ENCODE measurements around the gene HDAC8.
A peak's percentile ranks its signal among the peaks of the same experiment; 100 is the strongest.
"Not testable (repeated sequence)": the region's sequence is repeated elsewhere in the genome, so short reads cannot be mapped to it uniquely, and the experiment has no call there.

The HDAC8 gene

GRCh38 chrX:72604705-72605104 lies 32.1 kb upstream of the HDAC8 start:
- no peak for TF ChIP-seq CTCF (IDR thresholded peaks at IDR 0.05; ENCODE audit: insufficient read depth, low read length, missing control alignments)
- ChIA-PET CTCF (no interaction called here), POLR2A (no interaction called here)
- no peak for DNase-seq (ENCODE audit: low read depth, low spot score)
- H3K4me3 ChIP-seq (ENCODE audit: low read depth, low read length): no peak overlapping the region

GRCh38 chrX:72604112-72604511 lies 31.5 kb upstream of the HDAC8 start:
- DNase-seq (ENCODE audit: low read depth, low spot score): no peak
- no peak overlapping the region for H3K4me3 ChIP-seq (ENCODE audit: low read depth, low read length)
- ChIA-PET POLR2A (no interaction called here), CTCF (no interaction called here)
- TF ChIP-seq CTCF (IDR thresholded peaks at IDR 0.05; ENCODE audit: insufficient read depth, low read length, missing control alignments): no peak

- DNase-seq (ENCODE audit: low read depth, low spot score); CTCF ChIA-PET; H3K4me3 ChIP-seq (ENCODE audit: low read depth, low read length); POLR2A ChIA-PET: not testable (repeated sequence)
Measured at GRCh38 chrX:72591038-72591437, 18.4 kb upstream of the HDAC8 start.

GRCh38 chrX:72584163-72584562 lies 11.5 kb upstream of the HDAC8 start:
- POLR2A ChIA-PET: no interaction called here
- CTCF ChIA-PET: no interaction called here
- TF ChIP-seq CTCF (IDR thresholded peaks at IDR 0.05; ENCODE audit: insufficient read depth, low read length, missing control alignments): no peak
- H3K4me3 ChIP-seq (ENCODE audit: low read depth, low read length): no peak overlapping the region
- DNase-seq (ENCODE audit: low read depth, low spot score): no peak

- POLR2A ChIA-PET: no interaction called here
- no peak for DNase-seq (ENCODE audit: low read depth, low spot score)
- TF ChIP-seq CTCF (IDR thresholded peaks at IDR 0.05; ENCODE audit: insufficient read depth, low read length, missing control alignments): no peak
Measured at GRCh38 chrX:72576141-72576894, 3.7 kb upstream of the HDAC8 start.

GRCh38 chrX:72573158-72573511 lies 492 bp upstream of the HDAC8 start:
- no peak for DNase-seq (ENCODE audit: low read depth, low spot score)
- H3K4me3 ChIP-seq (ENCODE audit: low read depth, low read length): peak overlapping the region; percentile 47
- TF ChIP-seq CTCF (IDR thresholded peaks at IDR 0.05; ENCODE audit: insufficient read depth, low read length, missing control alignments): no peak
- ChIA-PET POLR2A (interaction anchor here (0.7 kb wide), 1 partner anchor 296 kb away, joined by 6 read pairs; the partner anchor contains the start of gene RPS4X), CTCF (no interaction called here)

More at GRCh38 chrX:72576141-72576894, 3.7 kb upstream of the HDAC8 start:
- H3K4me3 ChIP-seq (ENCODE audit: low read depth, low read length): no peak overlapping the region
- CTCF ChIA-PET: no interaction called here

- TF ChIP-seq CTCF (IDR thresholded peaks at IDR 0.05; ENCODE audit: insufficient read depth, low read length, missing control alignments): no peak
- H3K4me3 ChIP-seq (ENCODE audit: low read depth, low read length): no peak overlapping the region
- DNase-seq (ENCODE audit: low read depth, low spot score): no peak
- ChIA-PET POLR2A (no interaction called here), CTCF (no interaction called here)
Measured at GRCh38 chrX:72569786-72570185, 2.9 kb downstream of the HDAC8 start.

All from AG04449 (cell line).